Right lobe of liver (tissue), 4 donors: ENCODE data around the gene HADHB.
"Not testable (repeated sequence)": the region's sequence is repeated elsewhere in the genome, so short reads cannot be mapped to it uniquely, and the experiment has no call there.

Experiments
- CTCF ChIP-seq, 4 donors: fragments of 200-600 bp in 3 of 4; fragments of 450-650 bp in 1 of 4; IDR thresholded peaks; one replicate each; pipeline versions ENCODE4 v1.5.1 to v1.8.0; 2016 to 2022; ENCODE audit warnings: antibody characterized with exemption in 4 of 4, mild to moderate bottlenecking in 2 of 4
- POLR2A ChIP-seq: fragments of 450-650 bp; IDR thresholded peaks from one replicate; pipeline ENCODE4 v1.6.1; 2017; ENCODE audit warnings: antibody characterized with exemption, mild to moderate bottlenecking
- donor health status: DM: no; HTN: no; CAD: no.
- donor health status: DM: no; HTN: no; CAD: no.
- donor health status: DM: no; HTN: yes; CAD: no.

GRCh38 chr2:26324479-26324878 is 79.7 kb downstream of the HADHB start:
- not testable (repeated sequence) for TF ChIP-seq POLR2A; CTCF (IDR thresholded peaks at IDR 0.05)
